ENCODE data around the gene NINJ2. TPM values are rescaled to one million over a fixed set of nuclear protein-coding genes. Genes with fewer than 3 reads are reported as not detected.

NINJ2 gene
- total and polyA plus RNA-seq, 2 experiments from 2014 or later: 4.9 to 5.2 TPM

DNA sequence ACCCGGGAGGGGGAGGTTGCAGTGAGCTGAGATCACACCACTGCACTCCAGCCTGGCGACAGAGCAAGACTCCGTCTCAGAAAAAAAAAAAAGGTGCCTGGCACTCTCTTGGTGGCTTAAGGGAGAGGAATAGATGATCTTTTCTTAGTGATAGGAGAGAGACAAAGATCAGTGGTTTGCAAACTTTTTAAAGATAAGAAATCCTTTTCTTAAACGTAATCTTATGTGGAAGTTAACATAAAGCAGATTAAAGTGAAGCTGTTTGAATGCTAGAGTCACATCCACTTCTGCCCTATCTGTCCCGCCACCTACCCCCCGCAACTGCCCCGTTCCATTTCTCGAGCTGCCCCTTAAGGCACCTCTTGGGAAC is 6.3 kb upstream of the NINJ2 start:
- 86 to 87% methylated on average over 7 to 8 of the region's 8 CpGs for WGBS, 2 experiments (ENCODE audit: low coverage in 1 of 2, low lambda C conversion rate in 2 of 2, missing lambda C conversion rate in 2 of 2)
- in situ Hi-C loops (cut with MboI): no loop called here

DNA sequence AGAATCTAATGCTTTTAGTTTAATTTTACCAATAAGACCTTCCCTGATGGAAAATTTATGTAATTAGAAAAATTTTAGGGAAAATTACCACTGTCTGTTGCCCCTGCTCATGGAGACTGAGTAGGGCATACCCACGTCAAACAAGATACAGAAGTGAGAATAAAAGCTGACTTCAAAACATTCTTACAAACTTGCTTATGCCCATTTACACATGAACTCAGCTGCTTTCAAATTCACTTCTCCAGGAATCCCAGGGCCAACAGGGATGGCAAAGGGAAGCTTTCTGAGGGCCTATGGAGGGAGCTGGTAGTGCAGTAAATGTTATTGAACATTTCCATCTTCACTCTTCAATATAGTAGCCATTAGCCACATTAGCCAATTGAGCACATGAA is 4.8 kb upstream of the NINJ2 start:
- WGBS, 2 experiments (ENCODE audit: low coverage in 1 of 2, low lambda C conversion rate in 2 of 2, missing lambda C conversion rate in 2 of 2): 98 to 100% methylated on average over 1 of the region's 1 CpG
- Histone ChIP-seq H3K9me3 (ENCODE audit: low read depth) (no peaks in the 10 kb centered on the region), H4K20me1 (ENCODE audit: insufficient read depth) (no peaks in the 10 kb centered on the region), H2AFZ (no peak overlapping the region), H3K36me3 (ENCODE audit: low read depth) (no peaks in the 10 kb centered on the region), H3K4me1 (ENCODE audit: insufficient read depth) (peaks cover 16% of the 10 kb centered on the region), H3K9ac (no peak overlapping the region), H3K4me3 (no peak overlapping the region), H3K27ac (no peak overlapping the region), H3K9me2 (ENCODE audit: insufficient read depth) (no peaks in the 10 kb centered on the region), H3F3A (ENCODE audit: insufficient read depth) (no peaks in the 10 kb centered on the region), H3K79me2 (ENCODE audit: insufficient read depth) (no peaks in the 10 kb centered on the region), H3K4me2 (ENCODE audit: unreplicated experiment) (no peak overlapping the region), H3K27me3 (replicated peaks; ENCODE audit: insufficient read depth) (0 out of 2 replicates have a peak, but pooled peaks cover 3% of the 10 kb centered on the region)
- no peak for DNase-seq
- TF ChIP-seq EZH2phosphoT487 (IDR thresholded peaks at IDR 0.05; ENCODE audit: insufficient read depth, low read depth): no peak
- no peak for TF ChIP-seq EZH2 (IDR thresholded peaks at IDR 0.05; ENCODE audit: insufficient read depth, poor library complexity, severe bottlenecking)
- in situ Hi-C loops (cut with MboI): no loop called here

More for the DNA sequence above, 6.3 kb upstream of the NINJ2 start:
- H3K9me3 ChIP-seq (ENCODE audit: low read depth): no peaks in the 10 kb centered on the region
- H2AFZ ChIP-seq: no peak overlapping the region
- no peak overlapping the region for H3K4me3 ChIP-seq
- H3K9ac ChIP-seq: no peak overlapping the region
- no peaks in the 10 kb centered on the region for H3K9me2 ChIP-seq (ENCODE audit: insufficient read depth)
- H3F3A ChIP-seq (ENCODE audit: insufficient read depth): no peaks in the 10 kb centered on the region
- no peak overlapping the region for H3K27ac ChIP-seq
- TF ChIP-seq EZH2phosphoT487 (IDR thresholded peaks at IDR 0.05; ENCODE audit: insufficient read depth, low read depth) (no peak), EZH2 (IDR thresholded peaks at IDR 0.05; ENCODE audit: insufficient read depth, poor library complexity, severe bottlenecking) (no peak)
- H4K20me1 ChIP-seq (ENCODE audit: insufficient read depth): no peaks in the 10 kb centered on the region
- no peak overlapping the region for H3K4me2 ChIP-seq (ENCODE audit: unreplicated experiment)
- no peaks in the 10 kb centered on the region for H3K36me3 ChIP-seq (ENCODE audit: low read depth)
- DNase-seq: no peak
- peaks cover 9% of the 10 kb centered on the region for H3K4me1 ChIP-seq (ENCODE audit: insufficient read depth)
- H3K79me2 ChIP-seq (ENCODE audit: insufficient read depth): no peaks in the 10 kb centered on the region
- H3K27me3 ChIP-seq (replicated peaks; ENCODE audit: insufficient read depth): 0 out of 2 replicates have a peak, but pooled peaks cover 3% of the 10 kb centered on the region

DNA sequence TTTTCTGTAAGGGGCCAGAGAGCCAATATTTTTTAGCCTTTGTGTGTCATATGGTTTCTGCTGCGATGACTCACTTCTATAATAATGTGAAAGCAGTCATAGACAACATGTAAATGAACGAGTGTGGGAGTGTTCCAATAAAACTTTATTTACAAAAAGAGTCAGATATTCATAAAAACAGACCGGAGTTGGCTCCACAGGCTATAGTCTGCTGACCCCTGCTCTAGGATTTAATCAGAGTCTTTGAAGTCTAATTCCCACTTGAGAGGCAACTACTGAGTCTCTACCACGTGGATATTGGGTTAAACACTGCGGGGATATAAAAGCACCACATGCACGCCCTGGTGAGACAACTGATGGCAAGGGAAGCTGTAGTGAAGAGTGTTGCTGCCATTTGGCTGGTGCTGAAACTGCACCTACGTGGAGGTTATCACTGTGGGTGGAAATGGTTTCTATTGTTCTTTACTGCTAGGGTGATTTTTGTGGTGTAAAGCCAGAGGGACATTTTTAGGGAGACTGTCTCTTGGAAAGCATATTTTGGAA is 3.6 kb upstream of the NINJ2 start:
- Histone ChIP-seq H3F3A (ENCODE audit: insufficient read depth) (peaks cover 9% of the 10 kb centered on the region; the same call in 1 of the 2 replicates), H3K9ac (no peak overlapping the region), H4K20me1 (ENCODE audit: insufficient read depth) (no peaks in the 10 kb centered on the region), H3K4me1 (ENCODE audit: insufficient read depth) (peaks cover 24% of the 10 kb centered on the region), H3K79me2 (ENCODE audit: insufficient read depth) (no peaks in the 10 kb centered on the region), H3K36me3 (ENCODE audit: low read depth) (no peaks in the 10 kb centered on the region), H3K27ac (no peak overlapping the region), H3K27me3 (replicated peaks; ENCODE audit: insufficient read depth) (no peaks in the 10 kb centered on the region), H3K4me2 (ENCODE audit: unreplicated experiment) (no peak overlapping the region), H3K9me2 (ENCODE audit: insufficient read depth) (no peaks in the 10 kb centered on the region), H3K9me3 (ENCODE audit: low read depth) (no peaks in the 10 kb centered on the region), H3K4me3 (no peak overlapping the region), H2AFZ (peak overlapping the region; percentile 34; the same call in 1 of the 2 replicates)
- WGBS, 2 experiments (ENCODE audit: low coverage in 1 of 2, low lambda C conversion rate in 2 of 2, missing lambda C conversion rate in 2 of 2): 69 to 72% methylated on average over 7 of the region's 7 CpGs
- peak; percentile 60 for DNase-seq
- TF ChIP-seq EZH2phosphoT487 (IDR thresholded peaks at IDR 0.05; ENCODE audit: insufficient read depth, low read depth): no peak
- no peak for TF ChIP-seq EZH2 (IDR thresholded peaks at IDR 0.05; ENCODE audit: insufficient read depth, poor library complexity, severe bottlenecking)
- in situ Hi-C loops (cut with MboI): no loop called here

DNA sequence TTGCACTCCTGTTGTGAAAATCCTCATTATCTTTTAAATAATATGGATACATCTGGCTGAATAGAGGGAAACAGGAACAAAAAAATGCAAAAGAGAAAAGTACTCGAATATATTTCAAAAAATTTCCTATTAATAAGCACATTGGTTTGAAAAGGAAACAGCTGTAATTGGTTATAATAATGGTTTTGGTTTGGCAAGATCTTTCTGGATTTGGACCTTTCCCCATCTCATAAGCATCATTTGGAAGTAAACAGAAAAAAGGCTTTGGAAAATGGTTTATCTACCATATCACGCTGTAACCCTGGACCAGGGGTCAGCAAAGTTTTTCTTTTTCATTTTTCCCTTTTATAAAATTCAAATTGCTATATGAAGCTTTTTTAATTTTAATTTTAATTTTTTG is 2.8 kb upstream of the NINJ2 start:
- H3F3A ChIP-seq (ENCODE audit: insufficient read depth): peaks cover 9% of the 10 kb centered on the region; the same call in 1 of the 2 replicates
- H3K27ac ChIP-seq: no peak overlapping the region
- H2AFZ ChIP-seq: no peak overlapping the region
- no peak for DNase-seq
- no peaks in the 10 kb centered on the region for H3K79me2 ChIP-seq (ENCODE audit: insufficient read depth)
- H3K9ac ChIP-seq: no peak overlapping the region
- H3K9me2 ChIP-seq (ENCODE audit: insufficient read depth): no peaks in the 10 kb centered on the region
- peaks cover 24% of the 10 kb centered on the region for H3K4me1 ChIP-seq (ENCODE audit: insufficient read depth)
- WGBS, 2 experiments (ENCODE audit: low coverage in 1 of 2, low lambda C conversion rate in 2 of 2, missing lambda C conversion rate in 2 of 2): 10 to 20% methylated on average over 2 of the region's 2 CpGs
- TF ChIP-seq EZH2phosphoT487 (IDR thresholded peaks at IDR 0.05; ENCODE audit: insufficient read depth, low read depth) (no peak), EZH2 (IDR thresholded peaks at IDR 0.05; ENCODE audit: insufficient read depth, poor library complexity, severe bottlenecking) (no peak)
- in situ Hi-C loops (cut with MboI): no loop called here
- no peak overlapping the region for H3K4me3 ChIP-seq
- H3K36me3 ChIP-seq (ENCODE audit: low read depth): no peaks in the 10 kb centered on the region
- no peaks in the 10 kb centered on the region for H3K9me3 ChIP-seq (ENCODE audit: low read depth)
- no peak overlapping the region for H3K4me2 ChIP-seq (ENCODE audit: unreplicated experiment)
- no peaks in the 10 kb centered on the region for H4K20me1 ChIP-seq (ENCODE audit: insufficient read depth)
- no peaks in the 10 kb centered on the region for H3K27me3 ChIP-seq (replicated peaks; ENCODE audit: insufficient read depth)

DNA sequence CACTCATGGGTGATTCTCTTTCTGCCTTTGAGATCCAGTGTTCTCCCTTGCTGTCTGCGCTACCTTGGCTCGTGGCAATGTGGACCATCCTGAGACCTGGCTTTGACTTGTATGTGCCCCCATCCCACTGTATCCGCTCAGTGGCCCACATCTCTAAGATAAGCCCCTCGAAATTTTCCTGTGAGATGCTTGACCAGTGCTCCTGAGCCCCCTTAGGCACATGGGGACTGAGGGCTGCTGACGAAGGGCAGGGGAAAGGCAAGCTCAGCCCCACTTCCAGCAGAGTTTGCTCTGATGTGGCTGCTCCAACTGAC is 1.5 kb upstream of the NINJ2 start:
- Histone ChIP-seq H3F3A (ENCODE audit: insufficient read depth) (peaks cover 9% of the 10 kb centered on the region; the same call in 1 of the 2 replicates), H3K4me3 (no peak overlapping the region), H4K20me1 (ENCODE audit: insufficient read depth) (no peaks in the 10 kb centered on the region), H3K27ac (no peak overlapping the region), H3K79me2 (ENCODE audit: insufficient read depth) (no peaks in the 10 kb centered on the region), H3K9ac (no peak overlapping the region), H3K4me1 (ENCODE audit: insufficient read depth) (peaks cover 24% of the 10 kb centered on the region), H3K9me2 (ENCODE audit: insufficient read depth) (no peaks in the 10 kb centered on the region), H3K9me3 (ENCODE audit: low read depth) (no peaks in the 10 kb centered on the region), H3K27me3 (replicated peaks; ENCODE audit: insufficient read depth) (no peaks in the 10 kb centered on the region), H2AFZ (no peak overlapping the region), H3K4me2 (ENCODE audit: unreplicated experiment) (no peak overlapping the region), H3K36me3 (ENCODE audit: low read depth) (no peaks in the 10 kb centered on the region)
- TF ChIP-seq EZH2 (IDR thresholded peaks at IDR 0.05; ENCODE audit: insufficient read depth, poor library complexity, severe bottlenecking) (no peak), EZH2phosphoT487 (IDR thresholded peaks at IDR 0.05; ENCODE audit: insufficient read depth, low read depth) (no peak)
- in situ Hi-C loops (cut with MboI): no loop called here
- DNase-seq: no peak
- 87 to 88% methylated on average over 5 of the region's 5 CpGs for WGBS, 2 experiments (ENCODE audit: low coverage in 1 of 2, low lambda C conversion rate in 2 of 2, missing lambda C conversion rate in 2 of 2)

Measured in GM23248 (cell line).